ENCODE results near the gene KHDC4.

Gene KHDC4

GRCh38 chr1:155890251-155890650, 44.0 kb downstream of the KHDC4 start:
- no peaks in the 10 kb centered on the region for H3K27me3 ChIP-seq (ENCODE audit: control insufficient read depth in 1 of 2, insufficient read depth in 2 of 2, low read length in 2 of 2)
- no peak overlapping the region for H3K9ac ChIP-seq (ENCODE audit: low read depth in 1 of 2, low read length in 2 of 2)
- no peak overlapping the region for H3K4me3 ChIP-seq (ENCODE audit: low read depth in 1 of 2, low read length in 2 of 2)
- H3K27ac ChIP-seq (ENCODE audit: low read depth, low read length): no peak overlapping the region
- H3K4me1 ChIP-seq (ENCODE audit: control insufficient read depth in 1 of 2, insufficient read depth in 2 of 2, low read length in 2 of 2): peaks cover 4 to 7% of the 10 kb centered on the region in 2 donors
- no peaks in the 10 kb centered on the region for H3K9me3 ChIP-seq (ENCODE audit: control insufficient read depth in 1 of 2, low read length in 2 of 2)
- no peaks in the 10 kb centered on the region for H3K36me3 ChIP-seq (ENCODE audit: control insufficient read depth in 1 of 2, insufficient read depth in 2 of 2, low read length in 2 of 2)

- no peak overlapping the region for H3K9ac ChIP-seq (ENCODE audit: low read depth in 1 of 2, low read length in 2 of 2)
These were observed 44.6 kb downstream of the KHDC4 start for GRCh38 chr1:155889566-155889965.

DNA sequence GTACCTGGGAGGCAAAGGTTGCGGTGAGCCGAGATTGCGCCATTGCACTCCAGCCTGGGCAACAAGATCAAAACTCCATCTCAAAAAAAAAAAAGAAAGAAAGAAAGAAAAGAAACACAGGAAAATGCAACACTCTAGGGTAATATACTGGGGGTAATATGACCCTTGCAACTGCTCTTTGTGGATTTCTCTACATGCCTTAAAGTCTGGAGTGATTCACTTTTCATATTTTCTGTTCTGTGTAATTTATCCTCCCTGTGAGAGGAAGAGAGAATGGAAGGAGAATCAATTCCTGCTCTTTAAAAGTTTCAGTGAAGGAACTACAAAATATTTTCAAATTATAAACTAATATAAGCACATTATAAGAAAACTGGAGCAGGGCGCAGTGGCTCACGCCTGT, 45.7 kb downstream of the KHDC4 start:
- Histone ChIP-seq H3K27ac (ENCODE audit: low read depth, low read length) (no peak overlapping the region), H3K4me1 (ENCODE audit: control insufficient read depth in 1 of 2, insufficient read depth in 2 of 2, low read length in 2 of 2) (peaks cover 13 to 20% of the 10 kb centered on the region in 2 donors), H3K36me3 (ENCODE audit: control insufficient read depth in 1 of 2, insufficient read depth in 2 of 2, low read length in 2 of 2) (no peaks in the 10 kb centered on the region), H3K4me3 (ENCODE audit: low read depth in 1 of 2, low read length in 2 of 2) (no peak overlapping the region), H3K9me3 (ENCODE audit: control insufficient read depth in 1 of 2, low read length in 2 of 2) (no peaks in the 10 kb centered on the region), H3K9ac (ENCODE audit: low read depth in 1 of 2, low read length in 2 of 2) (no peak overlapping the region), H3K27me3 (ENCODE audit: control insufficient read depth in 1 of 2, insufficient read depth in 2 of 2, low read length in 2 of 2) (no peaks in the 10 kb centered on the region)

More at GRCh38 chr1:155889566-155889965, 44.6 kb downstream of the KHDC4 start:
- Histone ChIP-seq H3K4me1 (ENCODE audit: control insufficient read depth in 1 of 2, insufficient read depth in 2 of 2, low read length in 2 of 2) (peaks cover 6 to 9% of the 10 kb centered on the region in 2 donors), H3K27me3 (ENCODE audit: control insufficient read depth in 1 of 2, insufficient read depth in 2 of 2, low read length in 2 of 2) (no peaks in the 10 kb centered on the region), H3K36me3 (ENCODE audit: control insufficient read depth in 1 of 2, insufficient read depth in 2 of 2, low read length in 2 of 2) (no peaks in the 10 kb centered on the region), H3K27ac (ENCODE audit: low read depth, low read length) (no peak overlapping the region), H3K9me3 (ENCODE audit: control insufficient read depth in 1 of 2, low read length in 2 of 2) (no peaks in the 10 kb centered on the region), H3K4me3 (ENCODE audit: low read depth in 1 of 2, low read length in 2 of 2) (no peak overlapping the region)

DNA sequence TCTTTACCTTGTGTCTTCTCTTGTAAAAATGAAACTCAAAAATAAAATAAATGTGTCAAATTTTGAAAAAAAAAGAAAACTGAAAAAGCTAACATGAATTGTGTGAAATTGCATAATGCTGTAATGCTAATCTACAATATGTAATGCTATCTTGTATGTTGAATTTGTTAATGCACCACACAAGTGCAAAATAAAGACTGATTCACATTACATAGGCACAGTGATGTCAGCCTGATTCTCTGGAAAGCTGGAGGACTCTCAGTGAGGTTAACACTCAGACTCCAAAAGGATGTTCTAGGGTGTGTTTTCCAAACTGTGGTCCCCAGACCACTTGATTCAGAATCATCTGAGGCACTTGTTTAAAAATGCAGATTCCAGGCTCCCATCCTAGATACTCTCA, 49.2 kb downstream of the KHDC4 start:
- Histone ChIP-seq H3K4me1 (ENCODE audit: control insufficient read depth in 1 of 2, insufficient read depth in 2 of 2, low read length in 2 of 2) (peaks cover 17 to 28% of the 10 kb centered on the region in 2 donors), H3K27me3 (ENCODE audit: control insufficient read depth in 1 of 2, insufficient read depth in 2 of 2, low read length in 2 of 2) (no peaks in the 10 kb centered on the region), H3K4me3 (ENCODE audit: low read depth in 1 of 2, low read length in 2 of 2) (no peak overlapping the region), H3K9me3 (ENCODE audit: control insufficient read depth in 1 of 2, low read length in 2 of 2) (no peaks in the 10 kb centered on the region), H3K27ac (ENCODE audit: low read depth, low read length) (no peak overlapping the region), H3K36me3 (ENCODE audit: control insufficient read depth in 1 of 2, insufficient read depth in 2 of 2, low read length in 2 of 2) (no peaks in the 10 kb centered on the region), H3K9ac (ENCODE audit: low read depth in 1 of 2, low read length in 2 of 2) (no peak overlapping the region)

GRCh38 chr1:155884031-155884960, 49.9 kb downstream of the KHDC4 start:
- Histone ChIP-seq H3K9me3 (ENCODE audit: control insufficient read depth in 1 of 2, low read length in 2 of 2) (no peaks in the 10 kb centered on the region), H3K4me1 (ENCODE audit: control insufficient read depth in 1 of 2, insufficient read depth in 2 of 2, low read length in 2 of 2) (peaks cover 17 to 28% of the 10 kb centered on the region in 2 donors), H3K4me3 (ENCODE audit: low read depth in 1 of 2, low read length in 2 of 2) (no peak overlapping the region), H3K36me3 (ENCODE audit: control insufficient read depth in 1 of 2, insufficient read depth in 2 of 2, low read length in 2 of 2) (no peaks in the 10 kb centered on the region), H3K9ac (ENCODE audit: low read depth in 1 of 2, low read length in 2 of 2) (peak overlapping the region in 1 of 2 donors; percentile 20), H3K27ac (ENCODE audit: low read depth, low read length) (no peak overlapping the region), H3K27me3 (ENCODE audit: control insufficient read depth in 1 of 2, insufficient read depth in 2 of 2, low read length in 2 of 2) (no peaks in the 10 kb centered on the region)

GRCh38 chr1:155882766-155883165, 51.4 kb downstream of the KHDC4 start:
- Histone ChIP-seq H3K36me3 (ENCODE audit: control insufficient read depth in 1 of 2, insufficient read depth in 2 of 2, low read length in 2 of 2) (no peaks in the 10 kb centered on the region), H3K4me1 (ENCODE audit: control insufficient read depth in 1 of 2, insufficient read depth in 2 of 2, low read length in 2 of 2) (peaks cover 17 to 28% of the 10 kb centered on the region in 2 donors), H3K9me3 (ENCODE audit: control insufficient read depth in 1 of 2, low read length in 2 of 2) (no peaks in the 10 kb centered on the region), H3K27ac (ENCODE audit: low read depth, low read length) (no peak overlapping the region), H3K27me3 (ENCODE audit: control insufficient read depth in 1 of 2, insufficient read depth in 2 of 2, low read length in 2 of 2) (no peaks in the 10 kb centered on the region), H3K9ac (ENCODE audit: low read depth in 1 of 2, low read length in 2 of 2) (no peak overlapping the region), H3K4me3 (ENCODE audit: low read depth in 1 of 2, low read length in 2 of 2) (no peak overlapping the region)

GRCh38 chr1:155882235-155882634, 52.0 kb downstream of the KHDC4 start:
- no peaks in the 10 kb centered on the region for H3K36me3 ChIP-seq (ENCODE audit: control insufficient read depth in 1 of 2, insufficient read depth in 2 of 2, low read length in 2 of 2)
- no peaks in the 10 kb centered on the region for H3K9me3 ChIP-seq (ENCODE audit: control insufficient read depth in 1 of 2, low read length in 2 of 2)
- no peaks in the 10 kb centered on the region for H3K27me3 ChIP-seq (ENCODE audit: control insufficient read depth in 1 of 2, insufficient read depth in 2 of 2, low read length in 2 of 2)
- H3K4me1 ChIP-seq (ENCODE audit: control insufficient read depth in 1 of 2, insufficient read depth in 2 of 2, low read length in 2 of 2): peaks cover 17 to 28% of the 10 kb centered on the region in 2 donors
- H3K4me3 ChIP-seq (ENCODE audit: low read depth in 1 of 2, low read length in 2 of 2): no peak overlapping the region
- H3K9ac ChIP-seq (ENCODE audit: low read depth in 1 of 2, low read length in 2 of 2): no peak overlapping the region
- no peak overlapping the region for H3K27ac ChIP-seq (ENCODE audit: low read depth, low read length)

DNA sequence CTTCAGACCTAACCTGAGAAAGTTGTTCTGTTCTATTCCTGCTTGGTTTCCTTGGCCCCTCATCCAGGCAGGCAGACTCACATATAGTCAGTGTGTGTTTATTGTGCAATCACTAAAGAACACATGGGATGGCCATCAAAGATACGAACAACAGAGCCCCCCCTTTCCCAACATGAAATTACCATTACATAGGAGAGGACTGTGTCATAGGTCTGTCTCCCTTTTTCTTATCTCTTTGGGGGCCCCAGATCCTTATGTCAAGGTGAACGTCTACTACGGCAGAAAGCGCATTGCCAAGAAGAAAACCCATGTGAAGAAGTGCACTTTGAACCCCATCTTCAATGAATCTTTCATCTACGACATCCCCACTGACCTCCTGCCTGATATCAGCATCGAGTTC, 53.3 kb downstream of the KHDC4 start:
- no peaks in the 10 kb centered on the region for H3K36me3 ChIP-seq (ENCODE audit: control insufficient read depth in 1 of 2, insufficient read depth in 2 of 2, low read length in 2 of 2)
- H3K9ac ChIP-seq (ENCODE audit: low read depth in 1 of 2, low read length in 2 of 2): no peak overlapping the region

GRCh38 chr1:155880251-155880650, 54.0 kb downstream of the KHDC4 start:
- Histone ChIP-seq H3K4me1 (ENCODE audit: control insufficient read depth in 1 of 2, insufficient read depth in 2 of 2, low read length in 2 of 2) (peaks cover 17 to 28% of the 10 kb centered on the region in 2 donors), H3K27ac (ENCODE audit: low read depth, low read length) (no peak overlapping the region), H3K9ac (ENCODE audit: low read depth in 1 of 2, low read length in 2 of 2) (no peak overlapping the region), H3K9me3 (ENCODE audit: control insufficient read depth in 1 of 2, low read length in 2 of 2) (no peaks in the 10 kb centered on the region), H3K27me3 (ENCODE audit: control insufficient read depth in 1 of 2, insufficient read depth in 2 of 2, low read length in 2 of 2) (no peaks in the 10 kb centered on the region), H3K36me3 (ENCODE audit: control insufficient read depth in 1 of 2, insufficient read depth in 2 of 2, low read length in 2 of 2) (no peaks in the 10 kb centered on the region), H3K4me3 (ENCODE audit: low read depth in 1 of 2, low read length in 2 of 2) (no peak overlapping the region)

More for the DNA sequence above, 53.3 kb downstream of the KHDC4 start:
- Histone ChIP-seq H3K9me3 (ENCODE audit: control insufficient read depth in 1 of 2, low read length in 2 of 2) (no peaks in the 10 kb centered on the region), H3K4me1 (ENCODE audit: control insufficient read depth in 1 of 2, insufficient read depth in 2 of 2, low read length in 2 of 2) (peaks cover 17 to 28% of the 10 kb centered on the region in 2 donors), H3K27ac (ENCODE audit: low read depth, low read length) (no peak overlapping the region), H3K4me3 (ENCODE audit: low read depth in 1 of 2, low read length in 2 of 2) (no peak overlapping the region), H3K27me3 (ENCODE audit: control insufficient read depth in 1 of 2, insufficient read depth in 2 of 2, low read length in 2 of 2) (no peaks in the 10 kb centered on the region)

DNA sequence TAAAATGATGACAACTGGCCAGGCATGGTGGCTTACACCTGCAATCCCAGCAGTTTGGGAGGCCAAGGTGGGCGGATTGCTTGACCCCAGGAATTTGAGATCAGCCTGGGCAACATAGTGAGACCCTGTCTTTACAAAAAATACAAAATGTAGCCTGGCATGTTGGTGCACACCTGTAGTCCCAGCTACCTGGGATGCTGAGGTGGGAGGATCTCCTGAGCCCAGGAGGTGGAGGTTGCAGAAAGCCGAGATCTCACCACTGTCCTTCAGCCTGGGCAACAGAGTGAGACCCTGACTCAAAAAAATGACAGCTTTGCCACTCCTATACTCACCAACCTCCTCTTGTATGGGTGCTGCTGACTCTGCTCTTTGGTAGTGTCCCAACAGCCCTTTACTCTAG, 56.3 kb downstream of the KHDC4 start:
- Histone ChIP-seq H3K27ac (ENCODE audit: low read depth, low read length) (no peak overlapping the region), H3K9ac (ENCODE audit: low read depth in 1 of 2, low read length in 2 of 2) (no peak overlapping the region), H3K36me3 (ENCODE audit: control insufficient read depth in 1 of 2, insufficient read depth in 2 of 2, low read length in 2 of 2) (no peaks in the 10 kb centered on the region)

More for the DNA sequence above, 56.3 kb downstream of the KHDC4 start:
- no peaks in the 10 kb centered on the region for H3K9me3 ChIP-seq (ENCODE audit: control insufficient read depth in 1 of 2, low read length in 2 of 2)
- H3K4me1 ChIP-seq (ENCODE audit: control insufficient read depth in 1 of 2, insufficient read depth in 2 of 2, low read length in 2 of 2): peaks cover 7 to 13% of the 10 kb centered on the region in 2 donors
- no peak overlapping the region for H3K4me3 ChIP-seq (ENCODE audit: low read depth in 1 of 2, low read length in 2 of 2)
- no peaks in the 10 kb centered on the region for H3K27me3 ChIP-seq (ENCODE audit: control insufficient read depth in 1 of 2, insufficient read depth in 2 of 2, low read length in 2 of 2)

Measured in duodenal mucosa (tissue), 2 donors.